Erythroblast (primary cell): ENCODE measurements around the gene NRXN3.

Experiments used
- GATA1 ChIP-seq: IDR thresholded peaks from 2 replicates; pipeline ENCODE4 v1.6.1; 2011; ENCODE audit warnings: low read depth, mild to moderate bottlenecking, control low read depth, low read length, moderate library complexity
- POLR2A ChIP-seq: IDR thresholded peaks from 2 replicates; pipeline ENCODE4 v1.6.1; 2011; ENCODE audit warnings: mild to moderate bottlenecking, low read length

- TF ChIP-seq POLR2A (no peak), GATA1 (no peak)
Measured at GRCh38 chr14:79862045-79862444, 1691.9 kb downstream of the NRXN3 start.
